GM12864 (cell line): ENCODE results near the gene IFNA10.
"Not testable (repeated sequence)": the region's sequence is repeated elsewhere in the genome, so short reads cannot be mapped to it uniquely, and the experiment has no call there.

Experiments
- DNase-seq: peaks from one replicate; pipeline ENCODE4 v3.0.0-alpha.2; 2011; ENCODE audit warnings: low read depth
- H3K4me3 ChIP-seq: 2 replicates; pipeline ENCODE4 v1.5.1; 2011; ENCODE audit warnings: mild to moderate bottlenecking, low read depth, low read length, control low read depth
- TF ChIP-seq, protein P1 (sequence below): IDR thresholded peaks from 2 replicates; pipeline ENCODE4 v1.5.1; 2011; ENCODE audit warnings: low read depth, mild to moderate bottlenecking, moderate library complexity, low read length, control low read depth, inconsistent platforms; ENCODE audit errors: missing control alignments

Gene IFNA10

DNA sequence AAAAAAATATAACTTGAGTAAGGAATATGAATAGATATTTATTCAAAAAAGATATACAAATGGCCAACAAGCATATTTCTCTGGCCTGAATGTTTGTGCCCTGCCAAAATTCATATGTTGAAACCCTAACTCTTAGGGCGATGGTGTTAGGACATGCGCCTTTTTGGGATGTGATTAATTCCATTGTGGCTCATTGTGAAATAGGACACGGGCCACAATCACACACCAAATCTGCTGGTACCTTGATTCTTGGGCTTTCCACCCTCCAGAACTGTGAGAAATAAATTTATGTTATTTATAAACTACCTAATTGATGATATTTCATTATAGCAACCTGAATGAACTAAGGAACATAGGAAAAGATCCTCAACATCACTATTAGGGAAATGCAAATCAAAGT is 34.8 kb downstream of the IFNA10 start:
- TF ChIP-seq, protein P1, sequence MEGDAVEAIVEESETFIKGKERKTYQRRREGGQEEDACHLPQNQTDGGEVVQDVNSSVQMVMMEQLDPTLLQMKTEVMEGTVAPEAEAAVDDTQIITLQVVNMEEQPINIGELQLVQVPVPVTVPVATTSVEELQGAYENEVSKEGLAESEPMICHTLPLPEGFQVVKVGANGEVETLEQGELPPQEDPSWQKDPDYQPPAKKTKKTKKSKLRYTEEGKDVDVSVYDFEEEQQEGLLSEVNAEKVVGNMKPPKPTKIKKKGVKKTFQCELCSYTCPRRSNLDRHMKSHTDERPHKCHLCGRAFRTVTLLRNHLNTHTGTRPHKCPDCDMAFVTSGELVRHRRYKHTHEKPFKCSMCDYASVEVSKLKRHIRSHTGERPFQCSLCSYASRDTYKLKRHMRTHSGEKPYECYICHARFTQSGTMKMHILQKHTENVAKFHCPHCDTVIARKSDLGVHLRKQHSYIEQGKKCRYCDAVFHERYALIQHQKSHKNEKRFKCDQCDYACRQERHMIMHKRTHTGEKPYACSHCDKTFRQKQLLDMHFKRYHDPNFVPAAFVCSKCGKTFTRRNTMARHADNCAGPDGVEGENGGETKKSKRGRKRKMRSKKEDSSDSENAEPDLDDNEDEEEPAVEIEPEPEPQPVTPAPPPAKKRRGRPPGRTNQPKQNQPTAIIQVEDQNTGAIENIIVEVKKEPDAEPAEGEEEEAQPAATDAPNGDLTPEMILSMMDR: no peak
- H3K4me3 ChIP-seq: no peak overlapping the region

DNA sequence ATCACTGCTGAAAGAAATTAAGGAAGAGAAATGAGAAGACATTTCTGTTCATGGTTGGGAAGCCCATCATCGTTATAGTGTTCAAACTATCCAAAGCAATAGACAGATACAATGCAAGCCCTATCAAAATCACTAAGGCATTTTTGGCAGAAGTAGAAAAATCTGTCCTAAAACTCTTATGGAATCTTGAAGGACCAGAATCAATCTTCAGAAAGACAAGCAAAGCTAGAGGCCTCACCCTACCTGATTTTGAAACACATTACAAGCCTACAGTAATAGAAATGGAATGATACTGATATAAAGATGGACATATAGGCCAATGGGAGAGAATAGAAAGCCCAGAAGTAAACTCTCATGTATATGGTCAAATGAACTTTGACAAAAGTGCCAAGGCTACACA is 35.6 kb downstream of the IFNA10 start:
- DNase-seq: no peak
- TF ChIP-seq, protein P1: no peak
- H3K4me3 ChIP-seq: no peak overlapping the region

More for the DNA sequence above, 34.8 kb downstream of the IFNA10 start:
- no peak for DNase-seq

GRCh38 chr9:21166560-21166959 is 40.4 kb downstream of the IFNA10 start, which contains the start of gene IFNA21:
TSS of gene IFNA21 (minus strand) at chr9:21166660. CDS start at chr9:21166612, 48 bp downstream.
- DNase-seq, H3K4me3 ChIP-seq: not testable (repeated sequence)

- DNase-seq: no peak
- TF ChIP-seq, protein P1: no peak
- no peak overlapping the region for H3K4me3 ChIP-seq
Observed at GRCh38 chr9:21165516-21165915, 41.4 kb downstream of the IFNA10 start.

GRCh38 chr9:21160178-21160577 is 46.8 kb downstream of the IFNA10 start:
- DNase-seq: peak; percentile 41
- TF ChIP-seq, protein P1: no peak
- H3K4me3 ChIP-seq: no peak overlapping the region
